22Rv1 (cell line): Measurements from ENCODE around the gene EXOC2.

ENCODE experiments used
- ZFX ChIP-seq: fragments of 450-650 bp; IDR thresholded peaks from 2 replicates; pipeline ENCODE4 v1.6.1; 2017; ENCODE audit warnings: antibody characterized with exemption, borderline replicate concordance
- TF ChIP-seq, protein P1 (sequence below): fragments of 450-650 bp; IDR thresholded peaks from 2 replicates; pipeline ENCODE4 v1.5.1; 2017; ENCODE audit warnings: mild to moderate bottlenecking

DNA sequence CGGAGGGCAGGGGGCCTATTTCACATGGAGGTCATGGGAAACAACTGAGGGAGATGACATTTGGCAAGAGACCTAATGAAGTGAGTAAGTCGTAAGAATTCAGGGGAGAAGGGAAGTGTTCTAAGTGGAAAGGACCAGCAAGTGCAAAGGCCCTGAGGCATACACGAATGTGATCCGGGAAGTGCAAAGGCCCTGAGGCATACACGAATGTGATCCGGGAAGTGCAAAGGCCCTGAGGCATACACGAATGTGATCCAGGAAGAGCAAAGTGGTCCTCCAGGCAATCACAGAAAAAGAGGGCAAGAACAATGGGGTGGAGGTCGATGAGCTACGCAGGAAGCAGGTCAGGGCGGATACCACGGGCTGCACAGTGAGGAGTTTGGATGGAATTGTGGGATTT lies 24.2 kb upstream of the EXOC2 start:
- TF ChIP-seq, protein P1, sequence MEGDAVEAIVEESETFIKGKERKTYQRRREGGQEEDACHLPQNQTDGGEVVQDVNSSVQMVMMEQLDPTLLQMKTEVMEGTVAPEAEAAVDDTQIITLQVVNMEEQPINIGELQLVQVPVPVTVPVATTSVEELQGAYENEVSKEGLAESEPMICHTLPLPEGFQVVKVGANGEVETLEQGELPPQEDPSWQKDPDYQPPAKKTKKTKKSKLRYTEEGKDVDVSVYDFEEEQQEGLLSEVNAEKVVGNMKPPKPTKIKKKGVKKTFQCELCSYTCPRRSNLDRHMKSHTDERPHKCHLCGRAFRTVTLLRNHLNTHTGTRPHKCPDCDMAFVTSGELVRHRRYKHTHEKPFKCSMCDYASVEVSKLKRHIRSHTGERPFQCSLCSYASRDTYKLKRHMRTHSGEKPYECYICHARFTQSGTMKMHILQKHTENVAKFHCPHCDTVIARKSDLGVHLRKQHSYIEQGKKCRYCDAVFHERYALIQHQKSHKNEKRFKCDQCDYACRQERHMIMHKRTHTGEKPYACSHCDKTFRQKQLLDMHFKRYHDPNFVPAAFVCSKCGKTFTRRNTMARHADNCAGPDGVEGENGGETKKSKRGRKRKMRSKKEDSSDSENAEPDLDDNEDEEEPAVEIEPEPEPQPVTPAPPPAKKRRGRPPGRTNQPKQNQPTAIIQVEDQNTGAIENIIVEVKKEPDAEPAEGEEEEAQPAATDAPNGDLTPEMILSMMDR, result no peak
- no peak for TF ChIP-seq ZFX
